Measurements from ENCODE around the gene ZNF687. TPM values are rescaled to one million over a fixed set of nuclear protein-coding genes. Genes with fewer than 3 reads are reported as not detected.
A peak's percentile ranks its signal among the peaks of the same experiment; 100 is the strongest.

The ZNF687 gene, protein sequence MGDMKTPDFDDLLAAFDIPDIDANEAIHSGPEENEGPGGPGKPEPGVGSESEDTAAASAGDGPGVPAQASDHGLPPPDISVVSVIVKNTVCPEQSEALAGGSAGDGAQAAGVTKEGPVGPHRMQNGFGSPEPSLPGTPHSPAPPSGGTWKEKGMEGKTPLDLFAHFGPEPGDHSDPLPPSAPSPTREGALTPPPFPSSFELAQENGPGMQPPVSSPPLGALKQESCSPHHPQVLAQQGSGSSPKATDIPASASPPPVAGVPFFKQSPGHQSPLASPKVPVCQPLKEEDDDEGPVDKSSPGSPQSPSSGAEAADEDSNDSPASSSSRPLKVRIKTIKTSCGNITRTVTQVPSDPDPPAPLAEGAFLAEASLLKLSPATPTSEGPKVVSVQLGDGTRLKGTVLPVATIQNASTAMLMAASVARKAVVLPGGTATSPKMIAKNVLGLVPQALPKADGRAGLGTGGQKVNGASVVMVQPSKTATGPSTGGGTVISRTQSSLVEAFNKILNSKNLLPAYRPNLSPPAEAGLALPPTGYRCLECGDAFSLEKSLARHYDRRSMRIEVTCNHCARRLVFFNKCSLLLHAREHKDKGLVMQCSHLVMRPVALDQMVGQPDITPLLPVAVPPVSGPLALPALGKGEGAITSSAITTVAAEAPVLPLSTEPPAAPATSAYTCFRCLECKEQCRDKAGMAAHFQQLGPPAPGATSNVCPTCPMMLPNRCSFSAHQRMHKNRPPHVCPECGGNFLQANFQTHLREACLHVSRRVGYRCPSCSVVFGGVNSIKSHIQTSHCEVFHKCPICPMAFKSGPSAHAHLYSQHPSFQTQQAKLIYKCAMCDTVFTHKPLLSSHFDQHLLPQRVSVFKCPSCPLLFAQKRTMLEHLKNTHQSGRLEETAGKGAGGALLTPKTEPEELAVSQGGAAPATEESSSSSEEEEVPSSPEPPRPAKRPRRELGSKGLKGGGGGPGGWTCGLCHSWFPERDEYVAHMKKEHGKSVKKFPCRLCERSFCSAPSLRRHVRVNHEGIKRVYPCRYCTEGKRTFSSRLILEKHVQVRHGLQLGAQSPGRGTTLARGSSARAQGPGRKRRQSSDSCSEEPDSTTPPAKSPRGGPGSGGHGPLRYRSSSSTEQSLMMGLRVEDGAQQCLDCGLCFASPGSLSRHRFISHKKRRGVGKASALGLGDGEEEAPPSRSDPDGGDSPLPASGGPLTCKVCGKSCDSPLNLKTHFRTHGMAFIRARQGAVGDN
- 12.5 and 19.8 TPM in 2 replicates for polyA plus RNA-seq (2011; rRNA removed)
- polyA minus RNA-seq (2011; rRNA and poly(A)+ RNA removed), result 31.4 and 41.8 TPM in 2 replicates

DNA sequence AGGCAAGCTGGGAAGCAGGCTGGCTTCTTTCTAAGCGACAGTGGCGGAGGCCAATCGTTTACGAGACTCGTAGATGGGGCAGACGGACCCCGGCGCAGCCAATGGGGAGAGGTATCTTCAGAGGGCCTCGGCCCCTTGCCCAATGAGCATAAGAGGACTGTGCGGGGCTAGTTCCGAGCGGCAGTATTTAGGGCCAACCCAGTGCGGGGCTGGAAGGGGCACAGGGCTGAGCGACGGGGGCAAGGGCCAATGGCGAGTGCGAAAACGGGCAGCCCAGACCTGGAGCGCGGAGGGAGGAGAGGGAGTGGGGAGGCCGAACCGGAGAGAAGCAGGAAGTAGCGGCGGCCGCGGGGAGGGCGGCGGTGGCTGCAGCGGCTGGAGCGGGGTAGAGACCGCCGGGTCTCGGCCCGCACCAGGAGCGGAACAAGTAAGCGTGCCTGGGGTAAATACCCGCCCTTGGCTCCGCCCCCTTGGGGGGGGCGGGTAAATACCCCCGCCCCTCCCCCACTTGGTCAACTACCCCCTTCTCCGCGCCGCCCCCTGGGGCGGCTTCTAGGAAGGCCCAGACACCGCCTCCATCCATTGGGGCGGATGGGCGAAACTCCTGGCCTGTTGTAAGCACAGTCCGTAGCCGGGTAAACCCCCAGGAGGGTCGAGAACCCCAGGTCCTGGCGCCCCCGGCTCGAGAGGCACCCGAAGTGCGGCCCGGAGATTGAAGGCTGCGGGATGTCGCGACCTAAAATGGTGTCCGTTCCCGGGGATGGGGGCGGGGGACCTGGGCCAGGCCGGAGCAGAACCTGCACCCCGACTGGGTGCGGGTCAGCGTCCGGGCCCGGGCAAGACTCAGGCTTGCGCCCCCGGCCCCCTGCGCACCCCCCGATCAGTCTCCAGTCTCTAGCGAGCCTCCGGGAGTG lies at the start of gene ZNF687:
Gene ZNF687 (plus strand): TSS at position 331 of the 914 bp plus-strand sequence. CDS start 3,993 bp downstream, outside the sequence.
- Histone ChIP-seq H3K27me3 (ENCODE audit: control insufficient read depth, insufficient read depth, low read length) (no peaks in the 10 kb centered on the region), H3K36me3 (ENCODE audit: control insufficient read depth, insufficient read depth, low read length) (peaks cover 11% of the 10 kb centered on the region), H3K4me3 (ENCODE audit: low read depth, low read length) (peak within 1 kb of the TSS; percentile 92)
- ChIA-PET POLR2A (interaction anchor here (0.5 to 0.9 kb wide), 3 partner anchors 28 to 221 kb away, joined by 4 to 15 read pairs (median 11); partner anchors contain the start of genes LYSMD1 and PSMD4), CTCF (interaction anchor here (0.7 to 2.2 kb wide), 6 partner anchors 14 to 87 kb away, joined by 4 to 8 read pairs (median 4); no protein-coding TSS in a partner anchor)
- peak; percentile 99 for DNase-seq (ENCODE audit: low read depth)
- TF ChIP-seq, protein P1, sequence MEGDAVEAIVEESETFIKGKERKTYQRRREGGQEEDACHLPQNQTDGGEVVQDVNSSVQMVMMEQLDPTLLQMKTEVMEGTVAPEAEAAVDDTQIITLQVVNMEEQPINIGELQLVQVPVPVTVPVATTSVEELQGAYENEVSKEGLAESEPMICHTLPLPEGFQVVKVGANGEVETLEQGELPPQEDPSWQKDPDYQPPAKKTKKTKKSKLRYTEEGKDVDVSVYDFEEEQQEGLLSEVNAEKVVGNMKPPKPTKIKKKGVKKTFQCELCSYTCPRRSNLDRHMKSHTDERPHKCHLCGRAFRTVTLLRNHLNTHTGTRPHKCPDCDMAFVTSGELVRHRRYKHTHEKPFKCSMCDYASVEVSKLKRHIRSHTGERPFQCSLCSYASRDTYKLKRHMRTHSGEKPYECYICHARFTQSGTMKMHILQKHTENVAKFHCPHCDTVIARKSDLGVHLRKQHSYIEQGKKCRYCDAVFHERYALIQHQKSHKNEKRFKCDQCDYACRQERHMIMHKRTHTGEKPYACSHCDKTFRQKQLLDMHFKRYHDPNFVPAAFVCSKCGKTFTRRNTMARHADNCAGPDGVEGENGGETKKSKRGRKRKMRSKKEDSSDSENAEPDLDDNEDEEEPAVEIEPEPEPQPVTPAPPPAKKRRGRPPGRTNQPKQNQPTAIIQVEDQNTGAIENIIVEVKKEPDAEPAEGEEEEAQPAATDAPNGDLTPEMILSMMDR (IDR thresholded peaks at IDR 0.05; ENCODE audit: insufficient read depth, low read depth, low read length), result 0 out of 2 replicates have a peak, but pooled peaks have one; percentile 3

DNA sequence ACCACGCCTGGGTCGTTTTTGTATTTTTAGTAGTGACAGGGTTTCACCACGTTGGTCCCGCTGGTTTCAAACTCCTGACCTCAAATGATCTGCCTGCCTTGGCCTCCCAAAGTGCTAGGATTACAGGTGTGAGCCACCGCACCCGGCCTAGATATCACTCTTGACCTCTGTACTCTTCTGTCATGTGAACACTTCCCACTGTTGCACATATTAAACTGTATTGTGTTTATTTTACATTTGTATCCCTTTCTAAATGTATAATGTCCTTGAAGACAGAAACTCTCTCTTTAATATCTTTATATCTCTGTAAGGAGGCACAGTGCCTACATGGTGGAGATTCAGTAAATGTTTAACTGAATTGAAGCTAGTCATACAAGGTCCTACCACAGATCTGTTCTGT lies 46.9 kb upstream of the ZNF687 start:
- CTCF ChIA-PET, result interaction anchor here (1.3 to 1.6 kb wide), 2 partner anchors 11 to 16 kb away, joined by 3 read pairs; no protein-coding TSS in a partner anchor

DNA sequence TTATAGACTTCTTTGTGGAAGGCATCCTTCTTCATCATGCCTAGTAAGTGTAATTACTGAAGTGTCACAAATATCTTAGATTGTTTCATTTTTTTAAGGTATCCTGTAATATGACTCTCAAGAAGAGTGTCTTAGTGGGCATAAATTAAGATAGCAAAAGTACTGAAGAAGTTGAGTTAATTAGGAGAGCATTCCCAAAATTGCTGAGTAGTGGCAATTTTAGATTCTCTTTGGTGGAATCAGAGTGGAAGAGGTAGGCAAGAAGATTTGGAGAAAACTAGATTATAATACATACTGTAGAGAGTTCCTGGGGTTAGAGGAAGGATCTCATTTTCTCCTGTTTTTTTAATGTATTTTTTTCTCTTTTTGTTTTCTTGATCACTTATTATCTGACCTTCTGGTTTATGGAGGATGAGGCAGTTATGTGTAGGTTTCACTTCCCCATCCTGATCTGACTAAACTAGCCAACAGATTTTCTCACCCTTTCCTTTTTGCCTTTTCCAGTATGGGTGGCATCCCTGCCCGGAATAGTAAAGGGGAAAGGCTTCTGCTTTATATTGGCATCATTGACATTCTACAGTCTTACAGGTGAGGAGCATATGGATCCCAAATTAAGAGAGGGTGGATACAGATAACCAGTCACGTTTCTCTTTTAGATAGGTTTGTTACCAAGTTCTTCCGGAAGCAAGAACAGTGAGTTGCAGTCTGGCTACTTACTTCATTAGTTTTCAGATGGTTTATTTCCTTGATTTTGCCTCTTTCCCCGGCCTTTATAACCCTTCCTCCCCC lies 44.2 kb upstream of the ZNF687 start:
- DNase-seq (ENCODE audit: low read depth), result no peak
- Histone ChIP-seq H3K36me3 (ENCODE audit: control insufficient read depth, insufficient read depth, low read length) (peaks cover 25% of the 10 kb centered on the region), H3K27me3 (ENCODE audit: control insufficient read depth, insufficient read depth, low read length) (no peaks in the 10 kb centered on the region), H3K4me3 (ENCODE audit: low read depth, low read length) (no peak overlapping the region)
- TF ChIP-seq, protein P1 (IDR thresholded peaks at IDR 0.05; ENCODE audit: insufficient read depth, low read depth, low read length), result no peak
- ChIA-PET CTCF (interaction anchor here (0.9 to 2.0 kb wide), 3 partner anchors 10 to 16 kb away, joined by 3 to 10 read pairs (median 4); no protein-coding TSS in a partner anchor), POLR2A (interaction anchor here (0.5 kb wide), 1 partner anchor 15 kb away, joined by 3 read pairs; no protein-coding TSS in a partner anchor)

More for the DNA sequence above, 46.9 kb upstream of the ZNF687 start:
- TF ChIP-seq, protein P1 (IDR thresholded peaks at IDR 0.05; ENCODE audit: insufficient read depth, low read depth, low read length), result no peak
- DNase-seq (ENCODE audit: low read depth), result no peak
- H3K36me3 ChIP-seq (ENCODE audit: control insufficient read depth, insufficient read depth, low read length), result peaks cover 29% of the 10 kb centered on the region
- H3K27me3 ChIP-seq (ENCODE audit: control insufficient read depth, insufficient read depth, low read length), result no peaks in the 10 kb centered on the region
- H3K4me3 ChIP-seq (ENCODE audit: low read depth, low read length), result no peak overlapping the region
- POLR2A ChIA-PET, result interaction anchor here (0.7 kb wide), 1 partner anchor 19 kb away, joined by 3 read pairs; the partner anchor contains the start of gene PSMD4

DNA sequence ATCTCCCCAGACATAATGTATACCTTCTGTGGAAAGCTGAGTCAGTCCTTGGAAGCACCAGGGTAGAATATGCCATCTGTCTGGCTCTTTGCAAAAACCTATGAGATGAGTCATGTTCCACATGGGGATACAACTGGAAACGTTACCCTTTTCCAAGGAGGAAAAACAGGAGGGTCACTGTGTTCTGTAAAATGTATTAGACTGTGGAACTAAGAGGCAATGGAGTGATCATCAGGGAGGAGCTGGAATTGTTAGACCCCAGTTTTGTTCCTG lies 43.7 kb upstream of the ZNF687 start:
- TF ChIP-seq, protein P1 (IDR thresholded peaks at IDR 0.05; ENCODE audit: insufficient read depth, low read depth, low read length), result no peak
- Histone ChIP-seq H3K4me3 (ENCODE audit: low read depth, low read length) (no peak overlapping the region), H3K27me3 (ENCODE audit: control insufficient read depth, insufficient read depth, low read length) (no peaks in the 10 kb centered on the region), H3K36me3 (ENCODE audit: control insufficient read depth, insufficient read depth, low read length) (peaks cover 30% of the 10 kb centered on the region)
- peak; percentile 71 for DNase-seq (ENCODE audit: low read depth)
- POLR2A ChIA-PET, result interaction anchor here (0.5 kb wide), 1 partner anchor 16 kb away, joined by 3 read pairs; no protein-coding TSS in a partner anchor
- CTCF ChIA-PET, result interaction anchor here (1.2 to 2.0 kb wide), 3 partner anchors 14 to 16 kb away, joined by 3 to 10 read pairs (median 3); partner anchors contain the start of gene PSMD4
